Endothelial cell (in vitro differentiated cells): ENCODE data around the gene PLPPR3. TPM values are rescaled to one million over a fixed set of nuclear protein-coding genes. Genes with fewer than 3 reads are reported as not detected.

Experiments used
- DNase-seq: peaks from one replicate; pipeline ENCODE4 v3.0.0; 2021; ENCODE audit warnings: low spot score
- H3K27ac Mint-ChIP-seq: one replicate; pipeline ENCODE4 v1.8.0; 2021; ENCODE audit warnings: mixed read lengths, inconsistent platforms; ENCODE audit not compliant: unreplicated experiment
- H3K27me3 Mint-ChIP-seq: one replicate; pipeline ENCODE4 v1.8.0; 2021; ENCODE audit warnings: mild to moderate bottlenecking, moderate library complexity, mixed read lengths, inconsistent platforms; ENCODE audit not compliant: unreplicated experiment
- H3K36me3 Mint-ChIP-seq: one replicate; pipeline ENCODE4 v1.8.0; 2021; ENCODE audit warnings: mild to moderate bottlenecking, low read depth, mixed read lengths, inconsistent platforms; ENCODE audit not compliant: unreplicated experiment
- H3K4me1 Mint-ChIP-seq: one replicate; pipeline ENCODE4 v1.8.0; 2021; ENCODE audit warnings: mild to moderate bottlenecking, mixed read lengths, inconsistent platforms; ENCODE audit not compliant: unreplicated experiment
- H3K4me3 Mint-ChIP-seq: one replicate; pipeline ENCODE4 v1.8.0; 2021; ENCODE audit warnings: mild to moderate bottlenecking, mixed read lengths, inconsistent platforms; ENCODE audit not compliant: unreplicated experiment
- H3K9me3 Mint-ChIP-seq: one replicate; pipeline ENCODE4 v1.8.0; 2021; ENCODE audit warnings: mixed read lengths, inconsistent platforms; ENCODE audit not compliant: unreplicated experiment
- CTCF ChIP-seq: fragments of 200-600 bp; sonication (generic); IDR thresholded peaks from one replicate; pipeline ENCODE4 v1.5.0; 2021; ENCODE audit warnings: antibody characterized with exemption; ENCODE audit not compliant: unreplicated experiment
- total RNA-seq: library from RNA; stranded (reverse); fragmentation: NEBNext Ultra II Directional; extraction: Animal tissue kit (Norgen Biotek cat#: 25700); gene quantifications from one replicate; pipeline ENCODE4 v1.2.1, GENCODE V29; 2021; ENCODE audit not compliant: unreplicated experiment

Gene PLPPR3
- total RNA-seq, 1 donor from 2014 or later: 17.6 TPM

- H3K27ac Mint-ChIP-seq: peak overlapping the region; percentile 30
- no peak for TF ChIP-seq CTCF
- H3K27me3 Mint-ChIP-seq: peaks cover 13% of the 10 kb centered on the region
- no peaks in the 10 kb centered on the region for H3K9me3 Mint-ChIP-seq
- peaks cover 4% of the 10 kb centered on the region for H3K36me3 Mint-ChIP-seq
- no peaks in the 10 kb centered on the region for H3K4me1 Mint-ChIP-seq
- H3K4me3 Mint-ChIP-seq: peak overlapping the region; percentile 24
- peak; percentile 56 for DNase-seq
Observed at GRCh38 chr19:862581-863314, 41.0 kb upstream of the PLPPR3 start.

- no peak for DNase-seq
- Mint-ChIP-seq H3K4me1 (no peaks in the 10 kb centered on the region), H3K36me3 (no peaks in the 10 kb centered on the region), H3K27ac (no peak overlapping the region), H3K27me3 (peaks cover 11% of the 10 kb centered on the region), H3K9me3 (no peaks in the 10 kb centered on the region), H3K4me3 (no peak overlapping the region)
- no peak for TF ChIP-seq CTCF
Observed at GRCh38 chr19:861756-862580, 40.2 kb upstream of the PLPPR3 start.

GRCh38 chr19:861141-861755, 39.5 kb upstream of the PLPPR3 start:
- Mint-ChIP-seq H3K27me3 (peaks cover 11% of the 10 kb centered on the region), H3K27ac (no peak overlapping the region), H3K36me3 (no peaks in the 10 kb centered on the region), H3K4me1 (no peaks in the 10 kb centered on the region), H3K9me3 (no peaks in the 10 kb centered on the region), H3K4me3 (no peak overlapping the region)
- no peak for DNase-seq
- no peak for TF ChIP-seq CTCF

GRCh38 chr19:858868-859843, 37.4 kb upstream of the PLPPR3 start, which contains the start of gene CFD:
Gene CFD (plus strand): TSS chr19:859664. CDS start chr19:859690, 26 bp downstream.
- Mint-ChIP-seq H3K9me3 (no peaks in the 10 kb centered on the region), H3K27me3 (peaks cover 9% of the 10 kb centered on the region), H3K36me3 (no peaks in the 10 kb centered on the region), H3K4me1 (no peaks in the 10 kb centered on the region), H3K27ac (no peak within 1 kb of the TSS), H3K4me3 (no peak within 1 kb of the TSS)
- no peak for DNase-seq
- TF ChIP-seq CTCF: no peak
